Type B pancreatic cell (in vitro differentiated cells): ENCODE data around the gene CSNK1A1L. TPM values are rescaled to one million over a fixed set of nuclear protein-coding genes. Genes with fewer than 3 reads are reported as not detected.

ENCODE experiments used
- DNase-seq: peaks from one replicate; pipeline ENCODE4 v3.0.0; 2021; ENCODE audit warnings: mixed read lengths; ENCODE audit not compliant: unreplicated experiment; ENCODE audit errors: extremely low spot score
- H3K27ac Mint-ChIP-seq: 2 replicates; pipeline ENCODE4 v1.8.0; 2021; ENCODE audit warnings: mild to moderate bottlenecking, mixed read lengths
- H3K27me3 Mint-ChIP-seq: 2 replicates; pipeline ENCODE4 v1.8.0; 2021; ENCODE audit warnings: mixed read lengths
- H3K36me3 Mint-ChIP-seq: 2 replicates; pipeline ENCODE4 v1.8.0; 2021; ENCODE audit warnings: mixed read lengths
- H3K4me1 Mint-ChIP-seq: one replicate; pipeline ENCODE4 v1.8.0; 2021; ENCODE audit warnings: mixed read lengths; ENCODE audit not compliant: unreplicated experiment
- H3K4me3 Mint-ChIP-seq: 2 replicates; pipeline ENCODE4 v1.8.0; 2021; ENCODE audit warnings: mild to moderate bottlenecking, mixed read lengths
- H3K9me3 Mint-ChIP-seq: 2 replicates; pipeline ENCODE4 v1.8.0; 2021; ENCODE audit warnings: mixed read lengths
- total RNA-seq: library from RNA; stranded (reverse); gene quantifications from 2 replicates; pipeline ENCODE4 v1.2.1, GENCODE V29; 2021; ENCODE audit warnings: low replicate concordance
- TF ChIP-seq, protein P1 (sequence below): fragments of 200-600 bp; sonication (generic); conservative IDR thresholded peaks from 2 replicates; pipeline ENCODE4 v1.5.0; 2021; ENCODE audit warnings: antibody characterized with exemption, mild to moderate bottlenecking

The CSNK1A1L gene
- total RNA-seq, 1 donor from 2014 or later = not detected

DNA sequence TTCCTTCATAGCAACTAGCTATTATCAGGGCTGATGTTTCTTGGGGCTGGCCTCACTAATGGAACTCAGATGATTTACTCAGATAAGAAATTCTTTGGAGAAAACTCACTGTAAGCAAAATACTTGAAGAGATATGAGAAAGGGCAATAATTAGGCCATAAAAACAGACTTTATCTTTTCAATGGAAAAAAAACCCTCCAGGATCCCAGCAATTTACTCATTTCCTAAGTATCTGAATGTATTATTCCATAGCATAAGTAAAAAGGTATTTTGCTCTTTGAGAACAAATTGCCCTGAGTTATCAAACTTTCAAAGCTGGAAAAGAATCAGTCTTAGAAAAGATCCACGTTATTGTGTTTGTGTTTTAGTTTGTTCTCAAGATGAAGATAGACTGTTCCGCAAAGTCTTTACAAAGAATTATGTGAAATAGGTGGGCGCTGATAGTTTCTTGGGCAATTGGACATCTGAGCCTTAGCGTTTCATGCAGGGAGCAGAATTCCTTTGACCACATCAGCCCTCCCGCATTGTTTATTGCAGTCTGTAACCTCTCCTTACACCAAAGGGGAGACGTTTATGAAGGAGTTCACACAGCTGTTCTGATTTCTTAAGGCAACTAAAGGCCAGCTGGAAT is 29.1 kb upstream of the CSNK1A1L start:
- H3K9me3 Mint-ChIP-seq = peaks cover 4% of the 10 kb centered on the region
- H3K4me3 Mint-ChIP-seq = no peak overlapping the region
- peak overlapping the region; percentile 32 for H3K27ac Mint-ChIP-seq
- TF ChIP-seq, protein P1, sequence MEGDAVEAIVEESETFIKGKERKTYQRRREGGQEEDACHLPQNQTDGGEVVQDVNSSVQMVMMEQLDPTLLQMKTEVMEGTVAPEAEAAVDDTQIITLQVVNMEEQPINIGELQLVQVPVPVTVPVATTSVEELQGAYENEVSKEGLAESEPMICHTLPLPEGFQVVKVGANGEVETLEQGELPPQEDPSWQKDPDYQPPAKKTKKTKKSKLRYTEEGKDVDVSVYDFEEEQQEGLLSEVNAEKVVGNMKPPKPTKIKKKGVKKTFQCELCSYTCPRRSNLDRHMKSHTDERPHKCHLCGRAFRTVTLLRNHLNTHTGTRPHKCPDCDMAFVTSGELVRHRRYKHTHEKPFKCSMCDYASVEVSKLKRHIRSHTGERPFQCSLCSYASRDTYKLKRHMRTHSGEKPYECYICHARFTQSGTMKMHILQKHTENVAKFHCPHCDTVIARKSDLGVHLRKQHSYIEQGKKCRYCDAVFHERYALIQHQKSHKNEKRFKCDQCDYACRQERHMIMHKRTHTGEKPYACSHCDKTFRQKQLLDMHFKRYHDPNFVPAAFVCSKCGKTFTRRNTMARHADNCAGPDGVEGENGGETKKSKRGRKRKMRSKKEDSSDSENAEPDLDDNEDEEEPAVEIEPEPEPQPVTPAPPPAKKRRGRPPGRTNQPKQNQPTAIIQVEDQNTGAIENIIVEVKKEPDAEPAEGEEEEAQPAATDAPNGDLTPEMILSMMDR = no peak
- peaks cover 18% of the 10 kb centered on the region for H3K4me1 Mint-ChIP-seq
- H3K27me3 Mint-ChIP-seq = no peaks in the 10 kb centered on the region
- DNase-seq = no peak
- no peaks in the 10 kb centered on the region for H3K36me3 Mint-ChIP-seq

DNA sequence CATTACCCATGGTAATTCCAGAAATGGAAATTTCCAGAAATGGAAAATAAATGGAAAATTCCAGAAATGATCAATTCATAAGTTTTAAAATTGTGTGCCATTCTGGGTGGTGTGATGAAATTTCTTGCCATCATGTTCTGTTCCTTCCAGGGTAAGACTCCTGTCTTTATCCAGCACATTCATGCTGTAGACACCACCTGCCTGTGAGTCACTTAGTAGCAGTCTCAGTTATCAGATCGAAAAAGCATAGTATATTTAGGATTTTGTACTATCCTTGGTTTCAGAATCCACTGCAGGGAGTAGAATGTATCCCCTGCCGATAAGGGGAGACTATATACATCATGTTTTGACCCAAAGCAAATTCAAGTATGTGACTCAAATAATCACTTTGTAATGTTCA is 26.7 kb upstream of the CSNK1A1L start:
- TF ChIP-seq, protein P1 = no peak
- Mint-ChIP-seq H3K36me3 (no peaks in the 10 kb centered on the region), H3K4me3 (no peak overlapping the region), H3K27ac (no peak overlapping the region), H3K4me1 (peaks cover 23% of the 10 kb centered on the region), H3K9me3 (peaks cover 4% of the 10 kb centered on the region), H3K27me3 (no peaks in the 10 kb centered on the region)
- no peak for DNase-seq

DNA sequence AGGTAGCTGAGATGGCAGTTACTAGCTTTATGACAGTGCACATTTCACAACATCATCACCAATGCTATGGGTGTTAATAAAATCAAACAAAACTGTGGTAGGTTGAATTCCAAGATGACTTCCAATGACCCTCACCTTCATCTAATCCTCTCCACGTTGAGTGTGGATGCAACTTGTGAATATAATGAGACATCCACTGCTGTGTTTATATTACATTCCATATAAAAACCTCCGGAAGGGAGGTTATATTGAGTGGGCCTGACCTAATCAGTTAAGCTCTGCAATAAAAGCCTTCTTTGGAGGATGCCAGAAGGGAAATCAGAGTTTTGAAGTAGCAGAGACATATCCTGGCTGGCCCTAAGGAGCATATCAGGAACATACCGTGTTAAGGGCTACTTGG is 25.6 kb upstream of the CSNK1A1L start:
- no peak overlapping the region for H3K27ac Mint-ChIP-seq
- H3K9me3 Mint-ChIP-seq = peaks cover 4% of the 10 kb centered on the region
- no peak for DNase-seq
- H3K36me3 Mint-ChIP-seq = no peaks in the 10 kb centered on the region
- no peak overlapping the region for H3K4me3 Mint-ChIP-seq
- H3K27me3 Mint-ChIP-seq = no peaks in the 10 kb centered on the region
- TF ChIP-seq, protein P1 = no peak
- H3K4me1 Mint-ChIP-seq = peaks cover 32% of the 10 kb centered on the region

DNA sequence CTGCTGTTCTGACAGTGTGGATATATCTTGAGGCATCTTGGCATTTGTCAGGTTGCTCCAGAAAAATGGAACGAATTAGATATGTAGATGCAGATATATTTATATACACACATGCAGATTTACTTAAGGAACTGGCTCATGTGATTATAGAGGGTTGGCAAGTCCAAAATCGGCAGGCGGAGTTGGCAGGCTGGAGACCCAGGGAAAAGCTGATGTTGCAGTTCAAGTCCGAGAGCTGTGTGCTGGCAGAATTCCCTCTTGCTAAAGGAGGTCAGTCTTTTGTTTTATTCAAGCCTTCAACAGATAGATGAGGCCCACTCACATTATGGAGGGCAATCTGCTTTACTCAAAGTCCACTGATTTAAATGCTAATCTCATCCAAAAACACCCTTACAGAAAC is 24.4 kb upstream of the CSNK1A1L start:
- H3K9me3 Mint-ChIP-seq = peaks cover 4% of the 10 kb centered on the region
- DNase-seq = no peak
- TF ChIP-seq, protein P1 = no peak
- H3K4me3 Mint-ChIP-seq = no peak overlapping the region
- H3K36me3 Mint-ChIP-seq = no peaks in the 10 kb centered on the region
- H3K27me3 Mint-ChIP-seq = no peaks in the 10 kb centered on the region
- H3K27ac Mint-ChIP-seq = no peak overlapping the region
- H3K4me1 Mint-ChIP-seq = peaks cover 31% of the 10 kb centered on the region

DNA sequence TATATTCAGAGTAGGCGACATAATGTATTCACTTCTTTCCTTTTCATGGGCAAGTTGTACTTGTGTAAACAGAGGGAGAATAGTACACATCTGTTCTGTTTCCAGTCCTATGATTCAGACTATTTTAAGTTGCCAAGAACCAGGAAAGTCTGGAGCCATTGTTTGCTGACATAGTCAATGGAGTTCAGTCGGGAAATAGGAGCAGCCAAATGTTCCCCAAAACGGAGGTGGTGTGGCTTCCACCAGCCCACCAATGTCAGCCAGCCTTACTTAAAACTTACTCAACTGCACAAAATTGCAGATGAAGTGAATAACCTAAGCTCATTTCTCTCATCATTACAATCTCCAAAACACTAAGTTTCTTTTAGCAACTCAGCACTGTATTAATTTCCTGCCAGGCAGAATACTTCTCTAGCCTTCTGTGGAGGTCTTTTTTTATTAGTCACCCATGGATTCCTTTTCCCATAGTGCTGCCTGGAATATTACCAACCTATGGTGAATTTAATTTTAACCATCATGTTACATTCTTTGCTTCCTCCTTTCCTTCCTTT is 22.3 kb upstream of the CSNK1A1L start:
- no peak overlapping the region for H3K4me3 Mint-ChIP-seq
- H3K4me1 Mint-ChIP-seq = peaks cover 14% of the 10 kb centered on the region
- peaks cover 4% of the 10 kb centered on the region for H3K9me3 Mint-ChIP-seq
- TF ChIP-seq, protein P1 = no peak
- H3K27me3 Mint-ChIP-seq = no peaks in the 10 kb centered on the region
- no peaks in the 10 kb centered on the region for H3K36me3 Mint-ChIP-seq
- H3K27ac Mint-ChIP-seq = no peak overlapping the region
- DNase-seq = no peak
